ENCODE measurements around the gene FASTKD1.

DNA sequence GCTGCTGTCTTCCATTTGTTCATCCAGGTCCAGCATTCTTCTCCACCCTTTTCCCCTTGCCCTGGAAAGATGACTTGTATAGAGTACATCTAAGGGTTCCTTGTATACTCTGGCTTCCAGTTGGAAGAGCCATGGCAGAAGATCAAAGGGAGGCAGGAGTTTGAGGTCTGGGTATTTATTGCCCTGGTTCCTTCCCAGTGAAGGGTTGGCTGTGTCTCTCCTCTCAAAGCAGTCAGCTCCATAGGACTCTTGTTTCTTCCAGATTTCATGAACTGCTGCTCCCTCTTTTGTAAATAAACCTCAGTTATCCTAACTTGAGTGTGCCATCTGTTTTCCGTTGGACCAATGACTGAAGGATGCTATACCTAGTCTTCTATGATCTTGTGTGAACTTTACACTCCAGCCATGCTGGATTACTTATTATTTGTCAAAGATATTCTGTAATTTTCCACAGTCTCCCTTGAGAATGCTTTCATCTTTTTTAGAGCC, 88.0 kb downstream of the FASTKD1 start:
- TF ChIP-seq, protein P1, sequence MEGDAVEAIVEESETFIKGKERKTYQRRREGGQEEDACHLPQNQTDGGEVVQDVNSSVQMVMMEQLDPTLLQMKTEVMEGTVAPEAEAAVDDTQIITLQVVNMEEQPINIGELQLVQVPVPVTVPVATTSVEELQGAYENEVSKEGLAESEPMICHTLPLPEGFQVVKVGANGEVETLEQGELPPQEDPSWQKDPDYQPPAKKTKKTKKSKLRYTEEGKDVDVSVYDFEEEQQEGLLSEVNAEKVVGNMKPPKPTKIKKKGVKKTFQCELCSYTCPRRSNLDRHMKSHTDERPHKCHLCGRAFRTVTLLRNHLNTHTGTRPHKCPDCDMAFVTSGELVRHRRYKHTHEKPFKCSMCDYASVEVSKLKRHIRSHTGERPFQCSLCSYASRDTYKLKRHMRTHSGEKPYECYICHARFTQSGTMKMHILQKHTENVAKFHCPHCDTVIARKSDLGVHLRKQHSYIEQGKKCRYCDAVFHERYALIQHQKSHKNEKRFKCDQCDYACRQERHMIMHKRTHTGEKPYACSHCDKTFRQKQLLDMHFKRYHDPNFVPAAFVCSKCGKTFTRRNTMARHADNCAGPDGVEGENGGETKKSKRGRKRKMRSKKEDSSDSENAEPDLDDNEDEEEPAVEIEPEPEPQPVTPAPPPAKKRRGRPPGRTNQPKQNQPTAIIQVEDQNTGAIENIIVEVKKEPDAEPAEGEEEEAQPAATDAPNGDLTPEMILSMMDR (IDR thresholded peaks at IDR 0.05; ENCODE audit: borderline replicate concordance, extremely low read depth, low read length, poor library complexity, severe bottlenecking) = no peak
- TF ChIP-seq EZH2 (IDR thresholded peaks at IDR 0.05; ENCODE audit: borderline replicate concordance, low read depth, low read length, severe bottlenecking) = no peak

Measured in DND-41 (cell line).